NCI-H748 (cell line): ENCODE data around the gene KLHL33.

Experiments used
- DNase-seq: peaks from one replicate; lab custom pipeline; 2025; ENCODE audit not compliant: unreplicated experiment; lab: John Stamatoyannopoulos, UW

KLHL33 gene, protein sequence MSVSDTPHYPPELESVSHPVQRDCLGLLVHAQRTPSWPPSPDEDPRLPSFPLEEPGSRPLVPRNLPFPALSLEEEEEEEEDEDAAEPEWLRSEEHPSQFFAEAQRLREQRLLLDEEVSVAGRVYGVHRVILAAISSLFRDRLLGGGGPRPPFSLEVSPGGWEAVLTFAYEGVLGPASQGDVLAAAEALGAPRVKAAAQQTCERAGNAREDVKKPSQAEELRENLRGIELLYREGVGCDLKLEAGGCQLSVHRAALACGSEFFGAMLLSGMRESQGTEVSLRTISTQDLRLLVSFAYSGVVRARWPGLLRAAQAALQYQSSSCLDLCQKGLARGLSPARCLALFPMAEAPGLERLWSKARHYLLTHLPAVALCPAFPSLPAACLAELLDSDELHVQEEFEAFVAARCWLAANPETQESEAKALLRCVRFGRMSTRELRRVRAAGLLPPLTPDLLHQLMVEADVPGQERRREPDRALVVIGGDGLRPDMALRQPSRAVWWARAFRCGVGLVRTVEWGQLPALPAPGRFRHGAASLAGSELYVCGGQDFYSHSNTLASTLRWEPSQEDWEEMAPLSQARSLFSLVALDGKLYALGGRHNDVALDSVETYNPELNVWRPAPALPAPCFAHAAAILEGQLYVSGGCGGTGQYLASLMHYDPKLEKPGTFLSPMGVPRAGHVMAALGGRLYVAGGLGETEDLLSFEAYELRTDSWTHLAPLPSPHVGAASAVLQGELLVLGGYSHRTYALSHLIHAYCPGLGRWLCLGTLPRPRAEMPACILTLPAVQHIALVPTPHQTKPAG

DNA sequence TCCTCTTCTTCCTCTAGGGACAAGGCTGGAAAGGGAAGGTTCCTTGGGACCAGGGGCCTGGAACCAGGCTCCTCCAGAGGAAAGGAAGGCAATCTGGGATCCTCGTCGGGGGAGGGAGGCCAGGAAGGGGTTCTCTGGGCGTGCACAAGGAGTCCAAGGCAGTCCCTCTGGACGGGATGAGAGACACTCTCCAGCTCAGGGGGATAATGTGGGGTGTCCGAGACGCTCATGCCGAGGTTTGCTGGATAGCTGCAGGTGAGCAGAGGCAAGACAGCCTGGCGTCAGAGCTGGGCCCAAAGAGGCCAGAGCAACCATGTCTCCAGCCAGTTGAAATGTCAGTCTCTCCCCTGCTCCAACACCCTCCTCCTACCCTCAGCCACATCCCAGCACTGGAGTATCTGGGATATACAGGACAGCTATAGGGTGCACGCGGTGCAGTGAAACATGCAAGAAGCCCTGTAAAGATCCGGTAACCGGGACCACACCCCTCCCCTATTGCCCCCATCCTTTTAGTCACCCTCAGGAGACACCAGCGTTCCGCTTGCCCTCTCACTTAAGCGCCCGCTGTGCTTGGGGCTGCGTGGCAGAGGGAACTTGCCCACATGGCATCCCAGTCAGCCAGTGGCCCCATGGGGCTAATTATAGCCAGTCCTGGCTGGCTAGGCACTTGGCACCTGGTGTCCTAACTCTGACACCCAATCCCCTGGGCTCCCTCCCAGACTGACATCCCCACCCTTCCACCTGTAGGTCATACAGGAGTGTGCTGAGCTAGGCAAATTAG, at the start of gene KLHL33:
Gene KLHL33 (minus strand): TSS at position 585 of the 781 bp plus-strand sequence. CDS start 355 bp downstream, at position 230.
- no peak for DNase-seq

DNA sequence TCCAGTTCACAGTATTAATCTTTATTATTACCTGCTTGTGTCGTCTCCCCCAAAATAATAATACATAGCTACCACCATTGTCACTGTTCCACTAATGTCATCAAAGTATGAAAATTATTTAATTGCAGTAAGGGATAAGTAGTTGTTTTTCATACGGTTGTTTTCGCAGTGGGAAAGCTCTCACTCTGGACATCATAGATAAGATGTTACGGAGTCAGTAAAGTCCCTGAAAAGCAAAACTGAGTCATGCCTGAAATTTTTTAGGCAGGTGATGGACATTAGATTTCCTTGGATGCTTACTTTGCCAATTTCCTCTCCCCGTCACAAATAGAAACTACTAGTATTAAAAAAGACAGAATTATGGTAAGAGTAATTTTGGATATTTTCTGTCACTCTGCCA, 46.4 kb upstream of the KLHL33 start:
- no peak for DNase-seq

DNA sequence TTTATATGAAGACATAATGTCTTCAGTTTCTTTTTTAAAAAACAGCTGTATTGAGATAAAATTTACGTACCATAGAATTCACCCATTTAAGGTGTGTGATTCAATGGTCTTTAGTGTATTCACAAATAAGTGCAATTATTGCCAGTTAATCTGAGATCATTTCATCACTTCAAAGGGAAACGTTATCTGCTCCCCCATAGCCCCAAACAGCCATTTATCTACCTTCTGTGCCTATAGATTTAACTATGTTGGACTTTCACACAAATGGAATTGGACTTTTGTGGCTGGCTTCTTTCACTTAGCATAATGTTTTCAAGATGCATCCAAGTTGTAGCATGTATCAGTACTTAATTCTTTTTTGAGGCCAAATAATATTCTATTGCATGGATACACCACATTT, 42.9 kb upstream of the KLHL33 start:
- DNase-seq, result no peak

DNA sequence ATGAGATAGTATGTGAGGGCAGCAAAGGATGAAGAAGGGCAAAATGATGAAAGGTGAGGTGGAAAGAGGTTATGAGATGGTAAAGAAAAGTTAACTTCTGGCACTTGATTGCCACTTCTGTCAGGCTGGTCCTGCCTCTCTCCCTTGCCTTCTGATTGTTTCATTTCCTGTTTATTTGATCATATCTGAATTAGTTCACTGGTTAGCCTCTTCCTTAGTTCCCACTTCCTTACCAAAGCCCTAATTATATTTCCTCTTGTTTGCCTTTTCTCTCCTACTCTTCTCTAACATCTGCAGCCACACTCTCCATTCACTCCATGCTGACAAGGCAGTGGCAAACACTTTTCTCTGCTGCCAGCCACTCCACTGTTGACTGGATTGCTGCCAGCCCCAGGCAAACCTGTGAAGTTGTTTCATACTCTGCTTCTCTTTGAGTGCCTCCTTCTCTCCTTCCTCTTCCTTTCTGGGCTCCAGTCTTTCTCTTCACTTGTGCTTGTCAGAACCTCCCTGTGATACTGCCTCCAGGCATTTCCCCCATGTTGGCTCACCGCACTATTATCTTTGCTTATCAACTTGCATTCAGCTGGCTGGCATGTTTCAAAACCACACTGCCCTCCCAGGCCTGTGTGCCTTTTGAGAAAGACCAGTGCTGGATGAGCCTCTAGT, 41.4 kb upstream of the KLHL33 start:
- no peak for DNase-seq

DNA sequence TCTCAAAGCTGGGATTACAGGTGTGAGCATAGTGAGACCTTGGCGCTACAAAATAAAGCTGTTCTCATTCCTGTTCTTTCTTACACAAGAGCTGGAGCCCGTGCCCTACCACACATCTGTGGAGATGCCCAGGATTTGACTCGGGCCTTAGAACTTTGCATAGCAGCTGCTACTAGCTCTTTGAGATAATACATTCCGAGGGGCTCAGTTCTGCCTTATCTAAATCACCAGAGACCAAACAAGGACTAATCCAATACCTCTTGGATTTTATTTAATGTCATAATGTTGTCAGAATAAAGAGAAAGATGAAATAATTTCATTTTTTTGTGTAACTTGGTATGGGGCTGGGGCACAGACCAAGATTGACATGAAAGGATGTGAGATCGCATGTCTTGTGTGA, 40.8 kb upstream of the KLHL33 start:
- no peak for DNase-seq

DNA sequence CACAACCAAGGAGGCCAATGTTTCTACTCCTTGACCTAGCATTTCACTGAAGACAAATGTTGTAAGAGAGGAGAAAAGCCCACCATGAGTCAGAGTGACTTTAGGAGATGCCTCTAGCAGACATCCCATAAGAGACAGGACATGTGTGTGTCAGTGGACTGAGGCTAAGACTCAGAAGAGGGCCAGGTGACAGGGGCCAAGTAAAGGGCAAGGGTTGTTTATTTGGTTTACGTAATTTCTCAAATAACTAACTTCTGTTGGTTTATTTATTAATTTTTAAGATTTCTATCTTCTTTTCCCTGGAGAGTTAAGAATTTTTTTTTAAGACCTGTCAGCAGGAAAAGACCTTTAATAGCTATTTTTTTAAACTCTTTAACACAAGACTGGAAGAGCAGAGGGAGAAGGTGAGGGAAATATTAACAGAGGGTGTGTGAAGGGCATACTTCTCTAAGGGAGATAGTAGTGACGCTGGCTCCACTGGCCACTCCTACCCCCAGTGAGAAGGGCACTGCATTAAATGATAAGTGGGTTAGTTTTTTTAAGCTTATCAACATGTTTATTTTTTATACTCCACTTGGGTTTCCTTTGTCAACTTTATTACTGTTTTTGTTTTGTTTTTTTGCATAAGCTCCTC, 36.7 kb upstream of the KLHL33 start:
- no peak for DNase-seq

DNA sequence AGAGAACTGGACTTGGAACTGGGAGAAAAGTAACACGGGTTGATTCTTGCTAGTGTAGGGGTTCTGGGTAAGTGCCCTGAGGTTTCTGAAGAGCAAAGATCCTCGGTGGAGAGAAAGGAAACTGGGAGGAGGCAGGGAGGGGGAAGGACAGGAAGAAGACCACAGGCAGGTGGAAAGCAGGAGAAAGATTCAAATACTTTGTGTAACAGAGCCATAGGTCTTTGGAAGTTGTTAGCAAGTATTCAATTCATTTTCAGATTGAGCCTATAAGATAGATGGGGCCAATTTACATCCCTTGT, 34.6 kb upstream of the KLHL33 start:
- DNase-seq, result no peak

DNA sequence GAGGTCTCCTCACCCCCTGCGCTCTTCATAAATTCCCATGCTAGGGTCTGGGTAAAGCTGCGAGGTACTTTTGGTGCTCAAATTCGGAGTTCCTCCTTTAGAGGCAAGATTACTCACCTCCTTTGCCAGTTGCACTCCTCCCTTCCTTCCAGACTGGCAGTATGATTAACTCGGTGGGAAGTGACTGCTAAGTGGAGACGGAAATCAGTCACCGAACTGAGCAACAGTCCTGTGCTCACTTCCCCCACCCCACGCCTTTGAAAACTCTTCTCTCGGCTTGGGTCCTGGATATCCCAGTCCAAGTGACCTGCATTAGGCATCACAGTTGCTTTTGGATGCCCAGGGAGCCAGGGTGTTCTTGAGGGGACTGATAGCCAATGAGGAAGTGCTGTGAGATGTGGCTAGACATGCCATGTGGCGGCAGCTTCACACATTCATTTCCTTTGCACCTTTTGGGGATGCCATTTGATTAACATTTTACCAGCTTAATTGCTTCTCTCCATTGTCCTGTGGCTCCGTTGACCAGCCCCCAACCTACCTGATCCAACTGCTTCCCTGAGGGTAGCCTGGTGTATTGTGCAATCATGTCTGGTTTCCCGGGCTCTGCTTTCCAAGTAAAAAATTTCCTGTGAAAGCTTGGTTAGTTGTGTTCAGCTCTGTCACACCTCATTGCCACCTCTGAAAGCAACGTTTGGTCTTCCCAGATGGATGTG, 34.1 kb upstream of the KLHL33 start:
- DNase-seq, result peak; percentile 60

DNA sequence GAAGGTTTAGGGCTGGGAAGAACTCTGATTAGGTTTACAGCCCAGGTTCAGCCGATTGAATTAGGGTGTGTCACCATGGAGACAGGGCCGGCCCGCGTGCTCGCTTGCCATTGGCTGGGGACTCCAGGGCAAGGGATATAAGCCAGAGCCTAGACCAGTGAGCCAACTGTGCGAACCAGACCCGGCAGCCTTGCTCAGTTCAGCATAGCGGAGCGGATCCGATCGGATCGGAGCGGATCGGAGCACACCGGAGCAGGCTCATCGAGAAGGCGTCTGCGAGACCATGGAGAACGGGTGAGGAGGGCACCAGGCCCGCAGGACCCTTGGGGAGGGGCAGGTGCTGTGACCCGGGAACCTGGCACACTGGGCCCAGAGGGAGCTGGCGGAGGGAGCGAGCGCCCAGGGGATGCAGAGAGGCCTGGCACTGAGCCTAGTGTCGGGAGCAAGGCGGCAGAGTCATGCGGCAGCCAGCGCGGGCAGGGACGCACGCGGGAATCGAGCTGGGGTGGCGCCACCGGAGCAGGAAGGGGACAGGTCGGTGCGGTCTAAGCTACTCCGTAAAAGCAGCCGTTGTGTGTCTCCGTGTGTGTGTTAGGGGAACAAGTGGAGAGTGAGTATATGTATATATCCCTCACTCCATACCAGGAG, 33.4 kb upstream of the KLHL33 start, which contains the start of gene PNP:
Gene PNP (plus strand): TSS at position 165 of the 648 bp plus-strand sequence. CDS start 119 bp downstream, at position 284.
- DNase-seq, result peak; percentile 96

DNA sequence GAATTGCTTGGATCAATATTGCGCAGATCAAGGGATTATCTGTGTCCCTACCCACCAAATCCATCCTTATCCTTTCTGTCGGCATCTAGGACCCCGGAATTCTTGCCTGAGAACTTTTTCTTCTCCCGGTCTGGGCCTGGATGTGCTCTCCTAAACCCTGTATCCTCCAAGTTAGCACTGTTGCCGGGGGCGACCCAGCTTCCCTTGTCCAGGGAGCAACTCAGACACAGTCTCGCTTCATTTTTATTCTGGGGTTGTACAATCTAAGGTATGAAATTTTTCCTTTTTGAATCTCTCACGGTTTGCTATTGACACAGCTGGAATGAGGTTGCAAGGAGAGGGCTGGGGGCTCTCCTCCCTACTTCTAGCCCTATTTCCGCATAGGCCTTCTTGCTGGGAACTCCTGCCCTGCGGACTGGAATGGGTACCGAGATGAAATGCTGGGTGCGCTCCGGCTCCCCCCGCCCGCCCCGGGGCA, 32.8 kb upstream of the KLHL33 start:
- DNase-seq, result no peak

DNA sequence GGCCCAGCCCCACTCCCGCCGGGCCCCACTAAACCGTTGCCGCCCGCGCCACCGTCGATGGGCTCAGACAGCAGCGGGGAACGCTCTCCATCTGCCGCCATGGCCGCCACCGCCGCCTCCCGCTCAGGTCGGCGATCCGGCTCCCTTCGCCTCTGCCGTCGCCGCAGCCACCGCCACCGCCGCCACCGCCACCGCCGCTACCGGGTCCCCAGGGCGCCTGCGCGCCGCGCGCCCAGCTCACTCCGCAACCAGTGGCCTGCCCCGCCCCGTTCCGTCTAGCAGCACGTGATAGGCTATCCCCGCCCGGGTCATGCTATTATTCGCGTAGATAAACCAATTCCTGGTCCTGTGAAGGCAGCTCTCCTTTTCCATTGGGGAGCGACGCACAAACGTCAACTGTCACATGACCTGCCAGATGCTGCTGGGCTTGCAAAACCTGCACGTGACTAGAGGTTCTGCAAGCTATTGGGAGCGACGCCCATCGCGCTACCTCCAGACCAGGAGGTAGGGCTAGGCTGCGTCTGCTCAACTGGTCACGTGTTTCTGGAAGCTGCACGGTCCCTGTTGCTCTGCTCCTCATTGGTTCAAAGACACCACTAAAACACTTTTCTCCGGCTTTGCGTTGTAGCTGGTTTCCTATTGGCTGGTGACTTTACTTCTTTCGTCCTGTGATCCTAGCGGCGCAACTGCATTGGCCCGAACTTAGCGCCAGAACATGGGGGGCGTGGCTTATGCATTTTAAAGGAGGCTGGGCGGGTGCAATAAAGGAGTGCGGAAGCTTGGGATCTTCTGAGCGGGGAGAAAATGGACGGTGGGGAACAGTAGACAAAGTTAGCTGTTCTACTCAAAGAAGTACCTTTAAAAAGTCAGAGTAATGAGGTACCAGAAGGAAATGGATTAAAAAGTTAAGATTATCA, 25.5 kb upstream of the KLHL33 start, which contains the start of gene PIP4P1:
Gene PIP4P1 (minus strand): TSS at position 210 of the 917 bp plus-strand sequence. CDS start 109 bp downstream, at position 101.
- DNase-seq, result peak; percentile 100

DNA sequence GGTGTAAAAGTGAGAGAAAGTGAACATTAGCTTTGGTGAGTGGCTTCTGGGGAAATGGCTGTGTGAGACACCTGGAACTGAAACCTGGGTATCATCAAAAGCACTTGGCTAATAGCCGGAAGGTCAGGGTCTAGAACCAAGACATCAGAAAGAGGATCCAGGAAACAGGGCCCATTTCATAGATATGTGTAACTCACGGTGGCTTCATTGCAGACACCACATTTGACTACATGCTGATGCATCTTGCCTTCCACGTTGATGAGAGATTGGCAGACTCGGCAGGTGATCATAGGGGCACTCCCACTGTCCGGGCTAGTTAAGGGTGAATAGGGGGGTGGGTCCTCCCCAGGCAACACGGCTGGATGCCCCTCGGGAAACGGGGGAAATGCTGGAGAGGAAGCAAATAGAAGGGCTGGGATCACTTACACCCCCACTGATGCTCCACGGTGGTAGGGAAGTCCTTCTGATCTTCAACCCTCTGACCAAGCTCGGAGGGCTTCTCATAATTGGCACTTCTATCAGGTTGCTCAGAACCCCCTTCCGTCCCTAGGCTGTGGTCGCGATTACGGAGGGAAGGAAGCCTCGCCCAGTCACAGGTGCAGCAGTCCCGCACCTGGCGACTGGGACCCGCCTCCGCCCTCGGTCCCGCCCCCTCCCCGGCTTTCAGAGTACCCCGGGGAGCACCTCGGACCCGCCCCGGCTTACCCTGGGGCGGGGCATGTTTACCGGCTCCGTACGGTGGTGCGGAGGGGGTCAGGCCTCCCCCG, 24.7 kb upstream of the KLHL33 start:
- peak; percentile 81 for DNase-seq

DNA sequence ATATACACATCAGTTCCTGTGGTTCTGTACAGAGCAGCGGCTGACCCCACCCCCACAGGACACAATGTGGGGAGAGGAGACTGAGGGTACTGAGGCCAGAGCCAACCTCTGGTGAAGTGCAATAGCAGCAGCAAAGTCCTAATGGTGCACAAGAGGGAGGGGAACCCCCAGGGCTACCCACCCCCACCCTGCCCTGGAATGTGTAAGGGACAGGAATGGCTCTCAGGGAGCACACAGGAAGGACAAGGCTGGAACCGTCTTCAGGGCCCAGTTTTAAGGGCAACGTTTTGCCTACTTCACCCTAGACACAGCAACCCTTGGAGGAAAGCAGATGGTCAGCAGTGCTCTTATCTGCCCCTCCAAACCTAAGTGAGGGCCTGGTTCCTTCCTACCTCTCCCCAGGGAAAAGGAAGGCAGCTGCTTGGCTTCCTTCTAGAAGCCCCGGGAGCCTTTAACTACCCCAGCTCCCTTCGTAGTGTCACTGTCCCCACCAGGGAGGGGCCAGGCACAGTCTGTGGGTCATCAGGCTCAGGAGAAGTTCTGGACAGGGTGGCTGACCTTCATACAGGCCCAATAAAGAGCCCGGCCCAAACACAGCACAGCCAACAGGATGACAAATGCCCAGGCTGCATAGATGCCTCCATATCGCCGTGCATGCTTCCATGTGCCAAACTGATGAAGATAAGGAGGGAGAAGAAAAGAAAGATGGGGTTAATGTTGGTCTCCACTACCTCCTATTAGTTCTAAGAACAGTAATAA, 22.2 kb upstream of the KLHL33 start:
- no peak for DNase-seq

DNA sequence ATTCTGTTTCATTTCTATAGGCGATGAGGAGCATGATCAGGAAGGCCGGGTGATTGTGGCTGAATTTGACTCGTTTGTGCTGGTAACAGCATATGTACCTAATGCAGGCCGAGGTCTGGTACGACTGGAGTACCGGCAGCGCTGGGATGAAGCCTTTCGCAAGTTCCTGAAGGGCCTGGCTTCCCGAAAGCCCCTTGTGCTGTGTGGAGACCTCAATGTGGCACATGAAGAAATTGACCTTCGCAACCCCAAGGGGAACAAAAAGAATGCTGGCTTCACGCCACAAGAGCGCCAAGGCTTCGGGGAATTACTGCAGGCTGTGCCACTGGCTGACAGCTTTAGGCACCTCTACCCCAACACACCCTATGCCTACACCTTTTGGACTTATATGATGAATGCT, 21.0 kb upstream of the KLHL33 start:
- DNase-seq, result no peak

DNA sequence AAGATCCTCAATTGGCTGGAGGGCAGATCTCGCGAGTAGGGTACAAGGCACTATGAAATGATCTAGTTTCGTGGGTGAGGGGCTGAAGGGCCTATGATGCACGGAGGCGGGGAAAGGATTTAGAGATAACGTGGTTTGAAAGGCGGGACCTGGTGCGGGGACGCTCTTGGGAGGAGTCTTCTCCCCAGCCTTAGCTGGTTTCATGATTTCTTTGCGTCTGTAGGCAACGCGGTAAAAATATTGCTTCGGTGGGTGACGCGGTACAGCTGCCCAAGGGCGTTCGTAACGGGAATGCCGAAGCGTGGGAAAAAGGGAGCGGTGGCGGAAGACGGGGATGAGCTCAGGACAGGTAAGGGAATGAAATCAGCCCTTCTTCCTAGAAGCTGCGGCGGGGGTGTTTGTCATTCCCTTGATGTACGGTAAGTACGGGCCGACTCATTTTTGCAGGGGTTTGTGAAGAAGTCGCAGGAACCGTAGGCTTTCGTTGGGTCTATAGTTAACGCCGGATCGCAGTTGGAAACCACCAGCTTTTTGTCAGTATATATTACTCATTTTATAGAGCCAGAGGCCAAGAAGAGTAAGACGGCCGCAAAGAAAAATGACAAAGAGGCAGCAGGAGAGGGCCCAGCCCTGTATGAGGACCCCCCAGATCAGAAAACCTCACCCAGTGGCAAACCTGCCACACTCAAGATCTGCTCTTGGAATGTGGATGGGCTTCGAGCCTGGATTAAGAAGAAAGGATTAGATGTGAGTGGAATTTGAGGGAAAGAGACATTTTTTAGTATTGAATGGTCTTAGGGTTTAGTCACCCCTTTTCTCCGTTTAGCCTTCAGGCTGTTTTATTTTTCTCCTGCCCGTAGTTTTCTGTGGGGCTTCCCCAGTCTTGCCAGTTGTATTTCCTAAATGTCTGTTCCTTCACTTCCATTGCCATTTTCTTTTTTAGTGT, 19.7 kb upstream of the KLHL33 start:
- peak; percentile 88 for DNase-seq
